ENCODE measurements around the gene GAN. TPM values are rescaled to one million over a fixed set of nuclear protein-coding genes. Genes with fewer than 3 reads are reported as not detected.

GAN gene
- total and polyA plus RNA-seq, 2 of the 4 experiments (the other 2 are of a cell fraction) = 1.1 to 5.7 TPM

DNA sequence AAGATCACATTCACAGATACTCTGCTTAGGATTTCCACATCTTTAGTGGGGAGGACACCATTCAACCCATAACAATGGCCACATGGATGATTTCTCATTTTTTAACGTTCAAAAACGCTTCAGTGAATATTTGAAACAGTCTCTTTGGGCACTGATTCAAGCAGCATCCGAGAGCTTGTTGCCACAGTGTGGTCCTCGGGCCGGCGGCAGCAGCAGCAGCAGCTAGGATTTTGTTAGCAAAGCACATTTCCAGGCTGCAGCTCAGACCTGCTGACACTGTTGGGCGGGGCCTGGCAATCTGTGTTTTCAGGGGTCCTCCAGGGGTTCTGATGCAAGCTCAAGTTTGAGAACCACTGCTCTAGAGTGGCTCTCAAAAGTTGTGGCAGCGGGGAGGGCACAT is 102.0 kb downstream of the GAN start:
- POLR2A ChIA-PET (ENCODE audit: unreplicated experiment) = no interaction called here
- Histone ChIP-seq H4K20me1 (ENCODE audit: insufficient read depth, low read length) (no peaks in the 10 kb centered on the region), H3K79me1 (ENCODE audit: low read depth in 1 of 2, low read length in 2 of 2) (no peaks in the 10 kb centered on the region), H3K9me1 (ENCODE audit: insufficient read depth, low read length) (no peaks in the 10 kb centered on the region), H3K27ac (ENCODE audit: insufficient read depth, low read length) (no peak overlapping the region), H2AK9ac (replicated peaks; ENCODE audit: low read depth, low read length, poor library complexity) (no peak overlapping the region), H3K9me3 (ENCODE audit: control insufficient read depth, insufficient read depth, low read length) (peaks cover 2% of the 10 kb centered on the region; the same call in 1 of the 2 replicates), H3K56ac (ENCODE audit: extremely low read depth, insufficient read depth, low read length) (no peak overlapping the region), H3K14ac (replicated peaks; ENCODE audit: low read depth, low read length) (no peak overlapping the region), H2AFZ (replicated peaks; ENCODE audit: low read length, poor library complexity) (no peak overlapping the region), H3K4me3 (ENCODE audit: insufficient read depth, low read depth, low read length) (no peak overlapping the region), H3K4me2 (ENCODE audit: low read depth, low read length) (no peak overlapping the region), H3K18ac (ENCODE audit: low read depth, low read length) (no peak overlapping the region), H3K27me3 (ENCODE audit: control insufficient read depth, insufficient read depth, low read length) (peaks cover 2% of the 10 kb centered on the region; the same call in 1 of the 2 replicates), H4K8ac (ENCODE audit: low read depth in 2 of 2, low read length in 2 of 2) (no peak overlapping the region), H3K4ac (ENCODE audit: low read depth, low read length) (no peak overlapping the region), H4K5ac (ENCODE audit: low read depth, low read length) (no peak overlapping the region), H3K4me1 (ENCODE audit: control insufficient read depth, insufficient read depth, low read length) (no peaks in the 10 kb centered on the region), H2AK5ac (ENCODE audit: low read depth, low read length) (no peak overlapping the region), H2BK15ac (ENCODE audit: low read depth, low read length) (no peak overlapping the region), H2BK5ac (ENCODE audit: low read depth, low read length, poor library complexity, severe bottlenecking) (no peak overlapping the region), H4K91ac (ENCODE audit: insufficient read depth, low read depth, low read length) (no peak overlapping the region), H3K23ac (ENCODE audit: low read depth, low read length) (no peak overlapping the region), H2BK20ac (ENCODE audit: low read depth, low read length) (no peak overlapping the region), H3K9ac (ENCODE audit: low read depth, low read length) (no peak overlapping the region), H3K36me3 (ENCODE audit: control insufficient read depth, insufficient read depth, low read length) (no peaks in the 10 kb centered on the region), H2BK120ac (ENCODE audit: low read depth, low read length) (no peak overlapping the region)
- no peak for ATAC-seq (ENCODE audit: low read depth)
- intact Hi-C loops (cut with micrococcal nuclease) = no loop called here
- no peak for TF ChIP-seq MXI1 (IDR thresholded peaks at IDR 0.05; ENCODE audit: borderline replicate concordance, low read depth, low read length)
- TF ChIP-seq RCOR1 (IDR thresholded peaks at IDR 0.05; ENCODE audit: insufficient replicate concordance, low read length) = no peak
- no peak for TF ChIP-seq CHD1 (IDR thresholded peaks at IDR 0.05; ENCODE audit: low read depth, low read length)
- TF ChIP-seq, protein P1, sequence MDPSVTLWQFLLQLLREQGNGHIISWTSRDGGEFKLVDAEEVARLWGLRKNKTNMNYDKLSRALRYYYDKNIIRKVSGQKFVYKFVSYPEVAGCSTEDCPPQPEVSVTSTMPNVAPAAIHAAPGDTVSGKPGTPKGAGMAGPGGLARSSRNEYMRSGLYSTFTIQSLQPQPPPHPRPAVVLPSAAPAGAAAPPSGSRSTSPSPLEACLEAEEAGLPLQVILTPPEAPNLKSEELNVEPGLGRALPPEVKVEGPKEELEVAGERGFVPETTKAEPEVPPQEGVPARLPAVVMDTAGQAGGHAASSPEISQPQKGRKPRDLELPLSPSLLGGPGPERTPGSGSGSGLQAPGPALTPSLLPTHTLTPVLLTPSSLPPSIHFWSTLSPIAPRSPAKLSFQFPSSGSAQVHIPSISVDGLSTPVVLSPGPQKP (IDR thresholded peaks at IDR 0.05; ENCODE audit: borderline replicate concordance, low read depth, low read length) = no peak
- TF ChIP-seq NFE2L2 (IDR thresholded peaks at IDR 0.05; ENCODE audit: low read depth, low read length) = no peak
- TF ChIP-seq POLR2A (IDR thresholded peaks at IDR 0.05; ENCODE audit: low read depth, low read length) = no peak
- TF ChIP-seq, protein P2, sequence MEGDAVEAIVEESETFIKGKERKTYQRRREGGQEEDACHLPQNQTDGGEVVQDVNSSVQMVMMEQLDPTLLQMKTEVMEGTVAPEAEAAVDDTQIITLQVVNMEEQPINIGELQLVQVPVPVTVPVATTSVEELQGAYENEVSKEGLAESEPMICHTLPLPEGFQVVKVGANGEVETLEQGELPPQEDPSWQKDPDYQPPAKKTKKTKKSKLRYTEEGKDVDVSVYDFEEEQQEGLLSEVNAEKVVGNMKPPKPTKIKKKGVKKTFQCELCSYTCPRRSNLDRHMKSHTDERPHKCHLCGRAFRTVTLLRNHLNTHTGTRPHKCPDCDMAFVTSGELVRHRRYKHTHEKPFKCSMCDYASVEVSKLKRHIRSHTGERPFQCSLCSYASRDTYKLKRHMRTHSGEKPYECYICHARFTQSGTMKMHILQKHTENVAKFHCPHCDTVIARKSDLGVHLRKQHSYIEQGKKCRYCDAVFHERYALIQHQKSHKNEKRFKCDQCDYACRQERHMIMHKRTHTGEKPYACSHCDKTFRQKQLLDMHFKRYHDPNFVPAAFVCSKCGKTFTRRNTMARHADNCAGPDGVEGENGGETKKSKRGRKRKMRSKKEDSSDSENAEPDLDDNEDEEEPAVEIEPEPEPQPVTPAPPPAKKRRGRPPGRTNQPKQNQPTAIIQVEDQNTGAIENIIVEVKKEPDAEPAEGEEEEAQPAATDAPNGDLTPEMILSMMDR (conservative IDR thresholded peaks at IDR 0.05; ENCODE audit: low read depth, low read length) = no peak
- TF ChIP-seq MAZ (IDR thresholded peaks at IDR 0.05; ENCODE audit: borderline replicate concordance, low read depth, low read length) = no peak
- TF ChIP-seq SMC3 (IDR thresholded peaks at IDR 0.05; ENCODE audit: low read depth, low read length) = no peak
- TF ChIP-seq, protein P3, sequence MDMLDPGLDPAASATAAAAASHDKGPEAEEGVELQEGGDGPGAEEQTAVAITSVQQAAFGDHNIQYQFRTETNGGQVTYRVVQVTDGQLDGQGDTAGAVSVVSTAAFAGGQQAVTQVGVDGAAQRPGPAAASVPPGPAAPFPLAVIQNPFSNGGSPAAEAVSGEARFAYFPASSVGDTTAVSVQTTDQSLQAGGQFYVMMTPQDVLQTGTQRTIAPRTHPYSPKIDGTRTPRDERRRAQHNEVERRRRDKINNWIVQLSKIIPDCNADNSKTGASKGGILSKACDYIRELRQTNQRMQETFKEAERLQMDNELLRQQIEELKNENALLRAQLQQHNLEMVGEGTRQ (IDR thresholded peaks at IDR 0.05; ENCODE audit: low read depth, low read length) = no peak
- no peak for TF ChIP-seq RFX5 (IDR thresholded peaks at IDR 0.05; ENCODE audit: low read depth, low read length)
- BruUV-seq (replicated peaks) = no TSS peak
- in situ Hi-C loops (cut with MboI; ENCODE audit: low sequenced_read_pairs) = no loop called here
- CTCF ChIA-PET = no interaction called here
- dilution Hi-C loops (cut with HindIII; ENCODE audit: low sequenced_read_pairs, unreplicated experiment) = no loop called here
- DNase-seq = no peak
- 83% methylated on average over 8 of the region's 8 CpGs; no CpG with 5 or more reads in 1 of the 2 experiments for WGBS, 2 experiments (ENCODE audit: extremely low coverage in 2 of 2, insufficient read length in 1 of 2)

All from IMR-90 (cell line).